Measurements from ENCODE around the gene SP8.

SP8 gene

GRCh38 chr7:20794676-20795075 is 8.0 kb upstream of the SP8 start:
- no peak overlapping the region for H3K4me3 ChIP-seq (ENCODE audit: low read depth, low read length)
- no peak for TF ChIP-seq CTCF (IDR thresholded peaks at IDR 0.05; ENCODE audit: low read depth, low read length, missing control alignments)
- no peak for DNase-seq (ENCODE audit: low read depth)

- TF ChIP-seq CTCF (IDR thresholded peaks at IDR 0.05; ENCODE audit: low read depth, low read length, missing control alignments), result no peak
- DNase-seq (ENCODE audit: low read depth), result no peak
- no peak overlapping the region for H3K4me3 ChIP-seq (ENCODE audit: low read depth, low read length)
Measured at GRCh38 chr7:20793694-20794394, 7.2 kb upstream of the SP8 start.

GRCh38 chr7:20793248-20793647 is 6.6 kb upstream of the SP8 start:
- DNase-seq (ENCODE audit: low read depth), result no peak
- TF ChIP-seq CTCF (IDR thresholded peaks at IDR 0.05; ENCODE audit: low read depth, low read length, missing control alignments), result no peak
- no peak overlapping the region for H3K4me3 ChIP-seq (ENCODE audit: low read depth, low read length)

- no peak for TF ChIP-seq CTCF (IDR thresholded peaks at IDR 0.05; ENCODE audit: low read depth, low read length, missing control alignments)
- no peak overlapping the region for H3K4me3 ChIP-seq (ENCODE audit: low read depth, low read length)
- DNase-seq (ENCODE audit: low read depth), result no peak
Measured at GRCh38 chr7:20791538-20792434, 5.1 kb upstream of the SP8 start.

- no peak for DNase-seq (ENCODE audit: low read depth)
- no peak overlapping the region for H3K4me3 ChIP-seq (ENCODE audit: low read depth, low read length)
- no peak for TF ChIP-seq CTCF (IDR thresholded peaks at IDR 0.05; ENCODE audit: low read depth, low read length, missing control alignments)
Measured at GRCh38 chr7:20790375-20790774, 3.7 kb upstream of the SP8 start.

- DNase-seq (ENCODE audit: low read depth), result no peak
- H3K4me3 ChIP-seq (ENCODE audit: low read depth, low read length), result no peak overlapping the region
- TF ChIP-seq CTCF (IDR thresholded peaks at IDR 0.05; ENCODE audit: low read depth, low read length, missing control alignments), result no peak
Measured at GRCh38 chr7:20788420-20788990, 1.8 kb upstream of the SP8 start.
